WTC11 (cell line): ENCODE results near the gene PROCA1.

ENCODE experiments used
- CTCF ChIP-seq: fragments of 200-600 bp; IDR thresholded peaks from 2 replicates; pipeline ENCODE4 v1.8.0; 2022; ENCODE audit warnings: antibody characterized with exemption
- ERG ChIP-seq: fragments of 250-450 bp; sonication (Bioruptor Pico); IDR thresholded peaks from 2 replicates; pipeline ENCODE4 v1.8.0; 2021; ENCODE audit warnings: mild to moderate bottlenecking
- ZBTB43 ChIP-seq: sonication (generic); formaldehyde crosslinking; IDR thresholded peaks from 2 replicates; pipeline ENCODE4 v1.8.1; 2023; ENCODE audit warnings: mild to moderate bottlenecking, missing genetic modification reagents

- TF ChIP-seq ZBTB43, result no peak
- no peak for TF ChIP-seq CTCF
- TF ChIP-seq ERG (CRISPR knock-in tag), result no peak
Observed at GRCh38 chr17:28758411-28759121, 46.9 kb upstream of the PROCA1 start.
